ENCODE data around the gene KIAA0232.
A peak's percentile ranks its signal among the peaks of the same experiment; 100 is the strongest.

Gene KIAA0232

GRCh38 chr4:6851431-6851830 is 68.9 kb downstream of the KIAA0232 start:
- no peak for DNase-seq

DNA sequence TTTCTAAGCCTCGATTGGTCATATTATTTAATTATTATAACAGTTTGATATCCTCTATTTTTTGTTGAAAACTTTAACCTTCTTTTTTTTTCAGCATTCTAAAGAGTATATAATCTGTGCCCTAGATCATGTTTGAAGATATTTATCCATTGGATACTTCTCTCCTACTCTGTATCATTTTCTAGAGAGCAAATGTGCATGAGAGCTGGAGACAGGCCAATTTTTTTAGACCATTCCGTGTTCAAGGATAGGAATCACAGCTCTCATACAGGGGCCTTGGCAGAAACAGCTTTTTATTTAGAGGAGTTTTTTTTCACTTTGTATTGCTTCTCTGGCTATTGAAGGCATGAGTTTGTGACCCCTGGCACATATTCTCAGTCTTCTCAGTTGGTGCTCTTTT is 69.4 kb downstream of the KIAA0232 start:
- no peak for DNase-seq

DNA sequence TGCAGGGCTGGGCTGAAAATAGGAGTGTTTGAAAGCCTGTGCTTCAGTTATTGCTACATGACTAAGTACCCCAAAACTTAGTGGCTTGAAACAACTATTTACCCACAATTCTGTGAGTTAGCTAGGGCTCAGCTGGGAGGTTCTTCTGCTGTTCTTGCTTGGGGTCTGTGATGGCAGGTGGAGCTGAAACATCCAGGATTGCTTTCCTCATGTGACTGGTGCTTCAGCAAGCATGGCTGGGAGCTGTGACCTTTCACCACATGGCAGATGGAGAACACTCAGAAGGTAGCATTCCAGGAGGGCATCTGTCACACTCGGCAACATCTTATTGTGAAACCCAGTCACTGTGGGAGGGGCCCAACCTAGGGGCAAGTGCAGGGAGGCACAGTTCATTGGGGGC is 70.1 kb downstream of the KIAA0232 start:
- no peak for DNase-seq

DNA sequence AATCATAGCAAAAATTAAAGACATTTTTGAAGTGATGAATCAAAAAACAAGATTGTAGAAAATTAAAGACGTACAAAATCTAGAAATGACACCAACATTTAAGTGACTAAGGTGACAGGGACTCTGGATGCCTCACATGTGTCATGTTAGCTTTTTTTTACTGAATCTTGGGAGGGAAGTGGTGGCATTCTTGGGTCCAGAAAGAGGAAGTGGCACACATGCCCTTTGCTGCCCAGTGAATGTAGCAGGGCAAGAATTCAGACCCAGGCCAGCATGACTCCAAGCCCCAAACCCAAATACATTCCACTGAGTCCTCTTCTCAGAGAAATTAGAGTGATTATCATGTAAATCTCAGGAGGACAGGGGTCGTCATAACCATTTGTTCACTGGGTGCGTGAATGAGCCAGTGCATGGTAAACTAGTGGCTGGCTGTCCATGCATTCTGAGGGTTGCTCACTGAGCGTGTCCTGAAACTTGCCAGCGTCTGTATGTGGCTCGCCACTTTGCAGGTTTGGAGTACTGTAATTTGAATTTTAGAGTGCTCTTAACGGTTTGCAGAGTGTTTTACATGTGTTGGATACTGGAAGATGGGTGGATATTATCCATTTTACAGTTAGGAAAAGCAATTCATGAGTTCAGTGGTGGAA is 71.7 kb downstream of the KIAA0232 start:
- DNase-seq, result no peak

GRCh38 chr4:6855692-6856297 is 73.3 kb downstream of the KIAA0232 start:
- no peak for DNase-seq

DNA sequence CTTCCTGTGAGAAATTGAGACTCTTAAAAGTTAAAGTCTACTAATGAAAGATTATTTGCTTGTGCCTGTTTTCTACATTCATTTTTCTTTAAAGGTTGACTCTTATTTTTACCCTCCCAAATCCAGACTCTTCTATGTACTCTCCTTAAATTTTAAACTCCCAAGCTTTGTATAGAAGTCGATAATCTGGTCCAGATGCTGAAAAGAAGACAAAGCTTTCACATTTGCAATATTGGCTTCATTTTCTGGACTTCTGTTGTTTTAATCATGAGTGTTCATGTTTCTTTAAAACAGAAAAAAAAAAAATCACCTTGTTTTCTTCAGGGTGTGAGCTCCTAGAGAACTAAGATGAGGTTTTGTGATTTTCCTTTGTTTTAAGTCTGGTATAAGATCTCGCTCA is 73.9 kb downstream of the KIAA0232 start:
- DNase-seq, result no peak

GRCh38 chr4:6857009-6857882 is 74.7 kb downstream of the KIAA0232 start:
- no peak for DNase-seq

GRCh38 chr4:6858997-6859396 is 76.5 kb downstream of the KIAA0232 start:
- DNase-seq, result no peak

DNA sequence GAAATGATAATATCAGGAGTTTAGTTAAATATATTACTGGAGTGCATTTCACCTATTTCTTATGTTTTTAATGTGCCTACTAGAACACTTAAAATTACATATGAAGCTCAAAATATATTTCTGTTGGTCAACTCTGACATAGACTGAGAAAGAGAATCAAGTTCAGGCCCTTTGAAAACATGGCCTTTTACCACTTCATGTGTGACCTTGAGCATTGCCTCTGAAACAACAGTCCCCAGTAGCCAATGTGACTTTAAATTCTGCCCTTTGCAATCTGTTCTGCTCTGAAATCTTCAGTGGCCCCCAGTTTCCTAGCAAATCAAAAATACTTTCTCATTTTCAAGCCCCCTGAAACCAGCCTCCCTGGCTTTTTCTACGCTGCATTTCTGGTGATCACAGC is 77.0 kb downstream of the KIAA0232 start:
- no peak for DNase-seq

- DNase-seq, result no peak
Observed at GRCh38 chr4:6868386-6868785, 85.9 kb downstream of the KIAA0232 start.

GRCh38 chr4:6869944-6870343 is 87.4 kb downstream of the KIAA0232 start:
- DNase-seq, result no peak

GRCh38 chr4:6873291-6873690 is 90.8 kb downstream of the KIAA0232 start:
- no peak for DNase-seq

- peak in 1 of 2 experiments; percentile 34 for DNase-seq
Observed at GRCh38 chr4:6873792-6874461, 91.4 kb downstream of the KIAA0232 start.

DNA sequence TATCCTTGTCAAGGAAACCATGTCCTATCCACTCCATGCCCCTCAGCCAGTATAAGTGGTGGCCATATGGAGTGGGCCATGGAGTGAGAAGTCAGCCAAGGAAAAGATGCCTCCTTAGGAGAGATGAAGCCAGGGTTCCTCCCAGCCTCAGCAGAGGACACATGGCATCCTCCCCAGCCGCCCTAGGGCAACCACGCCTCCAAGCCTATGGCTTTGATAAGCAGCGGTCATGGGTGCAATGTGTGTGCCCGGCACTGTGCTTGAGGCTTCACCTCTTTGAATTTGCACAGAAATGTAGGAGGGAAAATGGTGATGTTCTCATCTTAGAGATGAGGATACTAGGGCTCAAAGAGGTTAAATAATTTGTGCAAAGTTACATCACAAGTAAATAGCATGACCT is 92.5 kb downstream of the KIAA0232 start:
- DNase-seq, result no peak

GRCh38 chr4:6875431-6875831 is 92.9 kb downstream of the KIAA0232 start:
- DNase-seq, result peak in 1 of 2 experiments; percentile 32

GRCh38 chr4:6876440-6876839 is 93.9 kb downstream of the KIAA0232 start:
- no peak for DNase-seq

DNA sequence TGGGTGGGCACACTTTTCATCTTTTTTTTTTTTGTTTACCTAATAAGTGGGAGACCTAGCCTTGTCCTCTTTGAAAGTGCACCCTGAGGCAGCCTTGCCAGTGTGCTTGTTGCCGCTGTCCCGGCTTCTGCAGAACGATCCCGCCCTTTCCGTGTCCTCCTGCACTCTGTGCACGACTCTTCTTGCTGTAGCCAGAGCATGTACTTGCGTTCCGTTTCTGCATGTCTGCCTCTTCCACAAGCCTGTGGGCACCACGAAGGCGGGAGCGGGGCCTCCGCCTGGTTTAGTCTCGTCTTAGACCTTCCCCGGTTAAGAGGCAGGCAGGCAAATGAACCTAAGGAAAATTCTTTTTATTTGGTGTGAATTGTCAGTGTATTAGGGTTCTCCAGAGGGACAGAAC is 94.5 kb downstream of the KIAA0232 start:
- DNase-seq, result no peak

DNA sequence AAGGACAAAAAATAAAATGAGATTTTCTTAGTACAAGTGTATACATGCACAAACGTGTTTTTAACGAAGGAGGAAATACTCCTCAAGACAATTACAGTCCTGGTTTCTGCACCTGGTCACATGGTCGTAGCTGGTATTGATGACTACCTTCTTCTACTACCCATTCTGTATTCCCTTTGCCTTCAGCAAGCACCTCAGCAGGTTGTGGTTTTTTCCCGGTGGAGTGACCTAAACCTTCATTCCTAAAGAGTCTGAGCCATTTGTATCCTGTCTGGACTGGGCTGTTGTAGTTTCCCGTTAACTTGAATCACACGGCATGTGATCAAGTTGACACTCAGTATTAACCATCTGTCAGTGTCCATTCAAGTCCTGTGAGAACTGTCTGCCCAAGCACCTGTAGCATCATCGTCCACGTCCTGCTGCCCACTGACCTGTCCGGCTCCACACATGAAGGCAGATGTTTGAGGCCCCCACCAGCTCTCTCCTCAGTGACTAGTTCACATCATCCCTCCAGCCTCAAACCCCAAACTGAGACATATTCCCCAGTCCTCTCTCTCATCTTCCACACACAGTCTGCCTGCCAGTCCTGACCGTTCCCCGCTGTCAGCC is 96.0 kb downstream of the KIAA0232 start:
- no peak for DNase-seq

- DNase-seq, result no peak
Observed at GRCh38 chr4:6880691-6881090, 98.2 kb downstream of the KIAA0232 start.

DNA sequence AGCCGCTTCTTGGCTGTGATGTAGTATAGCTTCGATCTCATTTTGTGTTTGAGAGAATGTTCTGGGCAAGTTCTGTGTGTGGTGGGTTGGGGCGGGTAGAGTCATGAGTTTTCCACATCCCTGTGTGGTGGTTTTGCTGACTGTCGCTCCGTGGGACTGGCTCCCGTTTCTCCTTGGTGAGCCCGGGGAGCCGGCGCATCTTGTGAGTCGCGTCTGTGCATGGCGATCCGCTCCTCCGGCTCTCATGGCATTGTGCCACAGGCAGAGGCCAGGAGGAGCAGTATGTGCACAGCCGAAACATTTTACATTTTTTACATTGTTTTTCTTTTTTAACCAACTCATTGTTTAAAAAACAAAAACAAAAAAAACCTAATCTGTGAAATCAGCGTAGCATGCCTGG is 99.4 kb downstream of the KIAA0232 start:
- no peak for DNase-seq

DNA sequence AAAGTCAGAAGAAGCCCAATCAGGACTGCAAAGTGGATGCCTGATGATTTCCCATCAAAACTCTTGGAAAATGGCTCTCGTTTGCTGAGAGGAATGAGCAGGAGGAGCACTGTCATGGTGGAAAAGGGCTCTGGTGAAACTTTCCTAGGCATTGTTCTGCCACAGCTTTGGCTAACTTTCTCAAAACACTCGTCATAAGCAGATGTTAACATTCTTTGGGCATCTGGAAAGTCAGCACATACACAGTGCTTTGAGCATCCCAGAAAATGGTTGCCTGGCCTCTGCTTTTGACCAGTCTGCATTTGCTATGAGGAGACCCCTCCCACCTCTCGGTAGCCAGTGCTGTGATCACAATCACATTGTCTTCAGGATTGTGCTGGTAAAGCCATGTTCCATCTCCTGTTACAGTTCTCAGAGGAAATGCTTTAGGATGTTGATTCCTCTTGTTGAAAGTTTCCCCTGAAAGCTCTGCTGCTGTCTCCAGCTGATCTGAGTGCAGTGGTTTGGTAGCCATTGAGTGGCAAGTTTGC is 101.9 kb downstream of the KIAA0232 start:
- DNase-seq, result no peak

- DNase-seq, result no peak
Observed at GRCh38 chr4:6885953-6886557, 103.5 kb downstream of the KIAA0232 start.

Measured in NCI-H446 (cell line).